HG02798 (cell line): Measurements from ENCODE around the gene ASAP2.

ENCODE experiments used
- ATAC-seq: cut with Tn5 transposase; IDR thresholded peaks from one replicate; pipeline ENCODE4 v1.9.1; 2021; ENCODE audit warnings: mild to moderate bottlenecking; ENCODE audit not compliant: unreplicated experiment, poor library complexity

ASAP2 gene

GRCh38 chr2:9269695-9270360, 63.2 kb downstream of the ASAP2 start:
- ATAC-seq: no peak

- ATAC-seq: no peak
Measured at GRCh38 chr2:9271091-9271490, 64.5 kb downstream of the ASAP2 start.

GRCh38 chr2:9271691-9272090, 65.1 kb downstream of the ASAP2 start:
- ATAC-seq: no peak

- ATAC-seq: no peak
Measured at GRCh38 chr2:9273486-9274130, 67.0 kb downstream of the ASAP2 start.

- ATAC-seq: no peak
Measured at GRCh38 chr2:9274701-9275343, 68.2 kb downstream of the ASAP2 start.

- no peak for ATAC-seq
Measured at GRCh38 chr2:9275399-9275798, 68.8 kb downstream of the ASAP2 start.

- no peak for ATAC-seq
Measured at GRCh38 chr2:9276074-9276473, 69.5 kb downstream of the ASAP2 start.

GRCh38 chr2:9276901-9277451, 70.4 kb downstream of the ASAP2 start:
- ATAC-seq: no peak

- ATAC-seq: no peak
Measured at GRCh38 chr2:9278439-9278838, 71.8 kb downstream of the ASAP2 start.

GRCh38 chr2:9279426-9279825, 72.8 kb downstream of the ASAP2 start:
- ATAC-seq: no peak

- no peak for ATAC-seq
Measured at GRCh38 chr2:9280224-9280623, 73.6 kb downstream of the ASAP2 start.

GRCh38 chr2:9281145-9281544, 74.5 kb downstream of the ASAP2 start:
- ATAC-seq: no peak

- ATAC-seq: no peak
Measured at GRCh38 chr2:9282128-9283112, 75.8 kb downstream of the ASAP2 start.

- ATAC-seq: no peak
Measured at GRCh38 chr2:9284521-9285297, 78.1 kb downstream of the ASAP2 start.

GRCh38 chr2:9285385-9285920, 78.8 kb downstream of the ASAP2 start:
- ATAC-seq: no peak

GRCh38 chr2:9285921-9286320, 79.3 kb downstream of the ASAP2 start:
- ATAC-seq: no peak

GRCh38 chr2:9286554-9287399, 80.2 kb downstream of the ASAP2 start:
- ATAC-seq: no peak

GRCh38 chr2:9287400-9288045, 80.9 kb downstream of the ASAP2 start:
- no peak for ATAC-seq
